HL-60/S4 treated with phorbol 12-myristate 13-acetate at 8.2 ng/mL for 4 days and 3 days (cell line): Measurements from ENCODE around the gene KPNA3.
"Not testable (repeated sequence)": the region's sequence is repeated elsewhere in the genome, so short reads cannot be mapped to it uniquely, and the experiment has no call there.

Experiments used
- in situ Hi-C: fragments of 300-500 bp; cut with MboI; formaldehyde crosslinking; loops from 2 replicates; pipeline ENCODE4 v1.15.0; 2022; ENCODE audit warnings: low sequenced_read_pairs

Gene KPNA3

DNA sequence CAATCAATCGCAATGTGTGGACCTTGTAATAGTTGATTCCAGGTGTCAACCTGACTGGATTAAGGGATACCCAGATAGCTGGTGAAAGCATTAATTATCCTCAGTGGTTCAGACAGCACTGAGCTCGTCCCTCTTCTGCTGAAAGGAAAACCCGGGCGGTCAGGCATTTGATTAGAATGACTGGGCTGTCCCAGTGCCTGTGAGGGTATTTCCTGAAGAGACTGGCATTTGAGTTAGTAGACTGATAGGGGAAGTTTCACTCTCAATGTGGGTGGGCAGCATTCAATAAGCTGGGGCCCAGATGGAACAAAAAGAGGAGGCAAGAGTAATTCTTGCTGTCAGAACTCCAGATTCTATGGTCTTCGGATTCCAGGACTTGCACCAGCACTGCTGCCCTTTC is 31.9 kb downstream of the KPNA3 start:
- in situ Hi-C loops = no loop called here

DNA sequence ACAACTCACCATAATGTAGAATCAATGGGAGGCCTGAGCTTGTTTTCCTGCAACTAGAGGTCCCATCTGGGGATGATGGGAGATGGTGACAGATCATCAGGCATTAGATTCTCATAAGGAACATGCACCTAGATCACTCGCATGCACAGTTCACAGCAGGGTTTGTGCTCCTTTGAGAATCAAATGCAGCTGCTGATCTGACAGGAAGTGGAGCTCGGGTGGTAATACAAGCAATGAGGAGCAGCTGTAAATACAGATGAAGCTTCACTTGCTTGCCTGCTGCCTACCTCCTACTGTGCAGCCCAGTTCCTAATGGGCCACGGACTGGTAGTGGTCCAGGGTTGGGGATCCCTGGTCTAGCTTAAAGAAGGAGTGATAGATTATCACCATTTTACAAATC is 33.0 kb downstream of the KPNA3 start:
- in situ Hi-C loops = no loop called here

- in situ Hi-C loops = no loop called here
These were observed 36.2 kb downstream of the KPNA3 start for GRCh38 chr13:49756263-49756662.

- in situ Hi-C loops = no loop called here
These were observed 38.3 kb downstream of the KPNA3 start for GRCh38 chr13:49754146-49754545.

GRCh38 chr13:49749848-49750247 is 42.6 kb downstream of the KPNA3 start:
- in situ Hi-C loops = no loop called here

- in situ Hi-C loops = no loop called here
These were observed 46.4 kb downstream of the KPNA3 start for GRCh38 chr13:49746111-49746510.

DNA sequence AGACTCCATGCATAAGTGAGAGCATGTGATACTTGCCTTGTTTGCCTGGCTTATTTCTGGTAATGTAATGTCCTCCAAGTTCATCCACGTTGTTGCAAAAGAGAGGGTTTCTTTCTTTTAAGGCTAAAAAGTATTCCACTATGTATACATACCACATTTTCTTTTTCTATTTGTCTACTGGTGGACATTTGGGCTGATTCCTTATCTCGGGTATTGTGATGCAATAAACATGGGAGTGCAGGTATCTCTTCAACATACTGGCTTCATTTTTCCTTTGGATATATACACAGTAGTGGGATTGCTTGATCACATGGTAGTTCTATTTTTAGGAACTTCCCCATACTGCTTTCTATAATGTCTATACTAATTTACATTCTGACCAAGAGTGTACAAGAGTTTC is 51.6 kb downstream of the KPNA3 start:
- in situ Hi-C loops = no loop called here

DNA sequence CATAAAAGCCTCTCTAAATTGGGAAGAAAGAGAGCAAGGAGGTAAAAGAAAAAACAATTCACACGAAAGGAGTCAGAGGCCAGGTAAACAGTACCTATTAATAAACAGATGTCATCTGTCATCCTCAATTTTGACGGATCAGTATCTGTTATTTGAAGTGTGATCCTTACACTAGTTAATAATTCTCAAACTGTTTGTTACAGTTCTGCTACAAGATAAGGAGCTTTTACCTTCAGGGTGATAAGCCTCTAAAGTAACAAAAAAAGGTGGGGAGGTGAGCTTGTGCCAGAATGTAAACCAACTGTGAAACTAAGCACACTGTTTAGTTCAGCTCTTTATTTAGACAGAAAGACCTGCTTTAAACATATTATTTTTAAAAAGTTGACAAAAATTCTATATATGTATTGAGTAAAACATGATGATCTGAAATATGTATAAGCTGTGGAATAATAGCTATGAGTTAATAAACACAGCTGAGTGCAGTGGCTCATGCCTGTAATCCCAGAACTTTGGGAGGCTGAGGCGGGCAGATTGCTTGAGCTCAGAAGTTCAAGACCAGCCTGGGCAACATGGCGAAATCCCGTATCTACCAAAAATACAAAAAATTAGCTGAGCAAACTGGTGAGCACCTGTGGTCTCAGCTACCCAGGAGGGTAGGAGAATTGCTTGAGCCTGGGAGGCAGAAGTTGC is 52.8 kb downstream of the KPNA3 start:
- in situ Hi-C loops = no loop called here

DNA sequence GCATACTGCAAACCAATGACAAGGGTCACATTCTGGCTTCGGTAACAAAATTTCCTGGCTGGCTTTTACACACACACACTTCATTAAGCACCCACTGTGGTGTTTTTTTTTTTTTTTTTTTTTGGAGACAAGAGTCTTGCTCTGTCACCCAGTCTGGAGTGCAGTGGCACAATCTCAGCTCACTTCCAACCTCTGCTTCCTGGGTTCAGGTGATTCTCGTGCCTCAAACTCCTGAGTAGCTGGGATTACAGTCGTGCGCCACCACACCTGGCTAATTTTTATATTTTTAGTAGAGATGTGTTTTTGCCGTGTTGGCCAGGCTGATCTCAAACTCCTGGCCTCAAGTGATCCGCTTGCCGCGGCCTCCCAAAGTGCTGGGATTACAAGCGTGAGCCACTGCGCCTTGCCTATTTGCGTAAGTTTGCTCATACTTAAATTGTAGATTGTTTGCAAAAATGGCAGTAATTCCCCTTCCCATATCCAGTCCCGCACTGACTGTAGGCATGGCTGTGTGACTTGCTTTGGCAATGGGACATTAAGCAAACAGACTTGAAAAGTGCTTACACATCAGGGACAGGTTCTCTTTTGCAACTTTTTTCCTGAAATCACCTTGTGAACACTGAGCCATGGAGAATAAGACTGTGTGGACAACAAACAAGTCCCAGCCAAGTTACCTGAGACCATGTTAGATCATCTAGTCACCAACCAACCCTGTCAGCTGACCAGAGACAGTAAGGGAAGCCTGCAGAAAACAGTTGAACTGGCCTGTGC is 59.1 kb downstream of the KPNA3 start:
- in situ Hi-C loops = no loop called here

GRCh38 chr13:49731766-49732165 is 60.7 kb downstream of the KPNA3 start:
- in situ Hi-C loops = no loop called here

GRCh38 chr13:49716615-49717014 is 75.9 kb downstream of the KPNA3 start:
- in situ Hi-C loops = no loop called here

DNA sequence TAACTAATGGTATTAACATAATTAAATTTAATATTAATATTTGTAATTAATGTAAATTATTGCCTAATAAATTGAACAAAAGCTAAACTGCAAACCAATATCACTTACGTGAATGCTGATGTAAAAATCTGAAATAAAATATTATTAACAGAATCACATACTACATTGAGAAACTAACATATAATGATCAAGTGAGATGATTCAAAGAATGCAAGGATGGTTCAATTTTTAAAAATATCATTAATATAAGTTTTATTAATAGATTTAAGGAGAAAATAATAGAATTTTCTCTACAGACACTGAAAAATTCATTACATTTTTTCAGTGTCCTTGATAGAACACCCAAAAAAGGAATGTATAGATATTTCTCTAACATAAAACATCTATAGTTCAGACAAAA is 77.7 kb downstream of the KPNA3 start:
- in situ Hi-C loops = no loop called here

GRCh38 chr13:49711218-49711863 is 81.1 kb downstream of the KPNA3 start:
- in situ Hi-C loops = no loop called here

DNA sequence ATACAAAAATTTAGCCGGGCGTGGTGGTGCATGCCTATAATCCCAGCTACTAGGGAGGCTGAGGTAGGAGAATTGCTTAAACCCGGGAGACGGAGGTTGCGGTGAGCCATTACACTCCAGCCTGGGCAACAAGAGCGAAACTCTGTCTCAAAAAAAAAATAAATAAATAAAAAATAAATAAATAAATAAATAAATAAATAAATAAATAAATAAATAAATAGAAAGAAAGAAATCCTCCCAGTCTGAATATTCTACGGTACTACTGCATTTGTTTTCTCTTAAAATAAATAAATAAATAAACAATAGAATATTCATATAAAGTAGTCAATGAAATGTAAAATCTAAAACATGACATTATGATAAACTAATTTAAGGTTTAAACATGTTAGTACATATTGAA is 88.2 kb downstream of the KPNA3 start:
- in situ Hi-C loops = not testable (repeated sequence)

DNA sequence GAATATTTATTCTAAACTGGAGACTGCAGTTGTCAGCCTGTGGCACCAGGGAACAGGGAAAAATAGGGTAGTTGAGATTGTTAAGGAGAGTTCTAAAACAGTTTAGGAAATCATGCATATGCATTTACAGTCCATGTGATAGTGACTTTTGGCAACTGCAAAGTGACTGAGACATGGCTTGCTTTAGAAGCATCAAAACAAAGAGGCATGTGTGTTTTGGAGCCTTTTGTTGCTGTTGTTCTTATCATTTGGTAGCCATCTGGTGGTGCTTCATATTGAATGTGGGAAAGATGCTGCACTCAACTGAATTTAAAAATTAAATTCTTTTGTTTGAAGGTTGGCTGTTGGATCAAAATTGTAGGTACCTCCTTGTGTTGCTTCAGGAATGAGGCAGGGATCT is 91.0 kb downstream of the KPNA3 start:
- in situ Hi-C loops = no loop called here

DNA sequence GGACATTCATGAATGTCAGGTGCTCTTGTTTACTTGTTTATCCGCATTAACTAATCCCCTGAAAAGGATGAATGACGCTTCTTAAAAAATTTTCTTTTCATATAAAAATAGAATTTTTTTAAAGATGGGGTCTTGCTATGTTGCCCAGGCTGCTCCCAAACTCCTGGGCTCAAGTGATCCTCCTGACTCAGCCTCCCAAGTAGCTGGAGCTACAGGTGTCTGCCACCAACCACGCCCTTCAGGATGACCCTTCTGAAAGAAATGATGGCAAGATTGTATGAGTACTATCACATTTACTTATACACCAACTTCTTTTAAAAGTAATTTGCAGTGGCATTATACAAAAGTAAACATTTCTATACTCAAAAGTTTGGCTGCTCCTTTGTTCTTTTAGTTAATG is 95.0 kb downstream of the KPNA3 start:
- in situ Hi-C loops = no loop called here

GRCh38 chr13:49694446-49694845 is 98.0 kb downstream of the KPNA3 start:
- in situ Hi-C loops = no loop called here

DNA sequence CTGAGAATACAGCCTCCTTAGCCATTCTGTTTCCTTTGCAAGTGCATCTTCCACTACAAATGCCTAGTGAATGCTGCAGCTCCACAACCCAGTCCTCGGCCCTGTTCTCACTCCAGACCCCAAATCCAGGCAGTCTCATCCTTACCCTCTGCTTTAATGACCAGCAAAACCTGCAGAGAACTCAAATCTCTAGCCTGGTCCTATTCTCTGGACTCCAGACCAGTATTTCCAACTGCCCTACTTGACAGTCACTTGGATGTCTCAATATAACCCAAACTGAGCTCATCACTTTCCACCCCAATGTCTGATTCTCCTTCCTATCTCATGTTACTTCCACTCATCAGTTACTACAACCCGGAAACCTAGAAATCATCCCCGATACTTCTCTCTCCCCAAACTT is 98.6 kb downstream of the KPNA3 start:
- in situ Hi-C loops = no loop called here

- in situ Hi-C loops = no loop called here
These were observed 99.2 kb downstream of the KPNA3 start for GRCh38 chr13:49693191-49693733.

GRCh38 chr13:49690995-49691784 is 101.3 kb downstream of the KPNA3 start, which contains the start of gene EBPL:
Gene EBPL (minus strand): TSS chr13:49691486. CDS start chr13:49691424, 62 bp downstream.
- in situ Hi-C loops = no loop called here
